ENCODE measurements around the gene PLAC8. TPM values are rescaled to one million over a fixed set of nuclear protein-coding genes. Genes with fewer than 3 reads are reported as not detected.

PLAC8 gene
- total RNA-seq, 1 donor from 2014 or later, result not detected

- TF ChIP-seq, protein P1, sequence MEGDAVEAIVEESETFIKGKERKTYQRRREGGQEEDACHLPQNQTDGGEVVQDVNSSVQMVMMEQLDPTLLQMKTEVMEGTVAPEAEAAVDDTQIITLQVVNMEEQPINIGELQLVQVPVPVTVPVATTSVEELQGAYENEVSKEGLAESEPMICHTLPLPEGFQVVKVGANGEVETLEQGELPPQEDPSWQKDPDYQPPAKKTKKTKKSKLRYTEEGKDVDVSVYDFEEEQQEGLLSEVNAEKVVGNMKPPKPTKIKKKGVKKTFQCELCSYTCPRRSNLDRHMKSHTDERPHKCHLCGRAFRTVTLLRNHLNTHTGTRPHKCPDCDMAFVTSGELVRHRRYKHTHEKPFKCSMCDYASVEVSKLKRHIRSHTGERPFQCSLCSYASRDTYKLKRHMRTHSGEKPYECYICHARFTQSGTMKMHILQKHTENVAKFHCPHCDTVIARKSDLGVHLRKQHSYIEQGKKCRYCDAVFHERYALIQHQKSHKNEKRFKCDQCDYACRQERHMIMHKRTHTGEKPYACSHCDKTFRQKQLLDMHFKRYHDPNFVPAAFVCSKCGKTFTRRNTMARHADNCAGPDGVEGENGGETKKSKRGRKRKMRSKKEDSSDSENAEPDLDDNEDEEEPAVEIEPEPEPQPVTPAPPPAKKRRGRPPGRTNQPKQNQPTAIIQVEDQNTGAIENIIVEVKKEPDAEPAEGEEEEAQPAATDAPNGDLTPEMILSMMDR (IDR thresholded peaks at IDR 0.05), result no peak
- TF ChIP-seq POLR2AphosphoS5 (IDR thresholded peaks at IDR 0.05; ENCODE audit: insufficient read depth in 1 of 2, low read depth in 1 of 2) (no peak), POLR2A (IDR thresholded peaks at IDR 0.05) (no peak)
- H3K9me3 ChIP-seq, result no peaks in the 10 kb centered on the region
- no peak overlapping the region for H3K4me3 ChIP-seq
- H3K27me3 ChIP-seq, result no peaks in the 10 kb centered on the region
- H3K4me1 ChIP-seq, result no peaks in the 10 kb centered on the region
- no peaks in the 10 kb centered on the region for H3K36me3 ChIP-seq
- no peak overlapping the region for H3K27ac ChIP-seq
- no peak for DNase-seq (ENCODE audit: extremely low spot score in 2 of 2)
- intact Hi-C loops (cut with DNase I), result no loop called here
Observed at GRCh38 chr4:83118869-83119268, 4.3 kb upstream of the PLAC8 start.

GRCh38 chr4:83115656-83116285 is 1.2 kb upstream of the PLAC8 start:
- intact Hi-C loops (cut with DNase I), result no loop called here
- Histone ChIP-seq H3K9me3 (no peaks in the 10 kb centered on the region), H3K27ac (no peak overlapping the region), H3K27me3 (no peaks in the 10 kb centered on the region), H3K4me1 (no peaks in the 10 kb centered on the region), H3K36me3 (no peaks in the 10 kb centered on the region), H3K4me3 (no peak overlapping the region)
- no peak for DNase-seq (ENCODE audit: extremely low spot score in 2 of 2)
- TF ChIP-seq POLR2AphosphoS5 (IDR thresholded peaks at IDR 0.05; ENCODE audit: insufficient read depth in 1 of 2, low read depth in 1 of 2) (no peak), POLR2A (IDR thresholded peaks at IDR 0.05) (no peak)
- TF ChIP-seq, protein P1 (IDR thresholded peaks at IDR 0.05), result no peak

DNA sequence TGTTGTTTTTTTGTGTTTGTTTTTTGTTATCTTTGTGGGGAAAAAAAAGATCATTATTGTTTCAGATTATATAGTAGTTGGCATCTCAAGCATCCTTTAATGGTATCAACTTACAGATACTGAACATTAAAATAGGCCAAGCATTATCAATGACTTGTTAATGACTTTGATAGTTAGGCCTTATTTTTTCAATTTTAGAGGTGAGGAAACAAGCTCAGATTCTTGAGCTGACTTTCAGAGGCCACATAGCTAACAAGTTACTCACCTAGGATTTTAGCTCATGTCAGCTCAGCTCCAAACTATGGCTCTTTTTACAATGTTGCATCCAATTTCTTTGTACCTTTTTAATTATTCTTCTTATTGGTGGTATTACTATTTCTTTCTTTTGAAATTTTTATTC is 471 bp upstream of the PLAC8 start:
- no peak overlapping the region for H3K27ac ChIP-seq
- no peaks in the 10 kb centered on the region for H3K9me3 ChIP-seq
- no peaks in the 10 kb centered on the region for H3K4me1 ChIP-seq

DNA sequence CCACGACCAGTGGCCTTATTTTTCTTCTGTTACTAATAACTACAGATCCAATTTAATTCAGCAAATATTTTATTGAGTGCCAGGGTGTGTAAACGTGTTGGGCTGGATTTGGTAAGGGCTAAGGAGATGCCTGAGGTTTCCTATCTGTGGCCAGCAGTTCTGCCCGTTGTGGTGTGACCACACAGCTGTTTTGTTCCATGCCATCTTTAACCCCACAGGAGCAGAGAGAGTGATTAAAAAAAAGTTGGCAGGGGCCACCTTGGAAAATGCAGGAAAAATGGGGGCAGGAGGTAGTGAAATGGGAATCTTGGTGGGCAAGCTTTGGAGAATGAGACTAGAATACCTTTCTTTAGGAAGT is 1.1 kb downstream of the PLAC8 start:
- Histone ChIP-seq H3K4me1 (peaks cover 7% of the 10 kb centered on the region), H3K27ac (no peak overlapping the region), H3K9me3 (no peaks in the 10 kb centered on the region), H3K36me3 (no peaks in the 10 kb centered on the region), H3K4me3 (no peak overlapping the region), H3K27me3 (no peaks in the 10 kb centered on the region)
- DNase-seq (ENCODE audit: extremely low spot score in 2 of 2), result no peak
- TF ChIP-seq POLR2A (IDR thresholded peaks at IDR 0.05) (no peak), POLR2AphosphoS5 (IDR thresholded peaks at IDR 0.05; ENCODE audit: insufficient read depth in 1 of 2, low read depth in 1 of 2) (no peak)
- TF ChIP-seq, protein P1 (IDR thresholded peaks at IDR 0.05), result no peak
- intact Hi-C loops (cut with DNase I), result no loop called here

More for the DNA sequence above, 471 bp upstream of the PLAC8 start:
- Histone ChIP-seq H3K4me3 (no peak overlapping the region), H3K36me3 (no peaks in the 10 kb centered on the region), H3K27me3 (no peaks in the 10 kb centered on the region)
- no peak for DNase-seq (ENCODE audit: extremely low spot score in 2 of 2)
- intact Hi-C loops (cut with DNase I), result no loop called here
- no peak for TF ChIP-seq POLR2A (IDR thresholded peaks at IDR 0.05)
- TF ChIP-seq, protein P1 (IDR thresholded peaks at IDR 0.05), result no peak
- no peak for TF ChIP-seq POLR2AphosphoS5 (IDR thresholded peaks at IDR 0.05; ENCODE audit: insufficient read depth in 1 of 2, low read depth in 1 of 2)

GRCh38 chr4:83112678-83113428 is 1.7 kb downstream of the PLAC8 start:
- Histone ChIP-seq H3K9me3 (no peaks in the 10 kb centered on the region), H3K36me3 (no peaks in the 10 kb centered on the region), H3K4me3 (no peak overlapping the region), H3K27me3 (no peaks in the 10 kb centered on the region), H3K27ac (no peak overlapping the region), H3K4me1 (peaks cover 7% of the 10 kb centered on the region)
- no peak for TF ChIP-seq POLR2AphosphoS5 (IDR thresholded peaks at IDR 0.05; ENCODE audit: insufficient read depth in 1 of 2, low read depth in 1 of 2)
- TF ChIP-seq POLR2A (IDR thresholded peaks at IDR 0.05), result no peak
- TF ChIP-seq, protein P1 (IDR thresholded peaks at IDR 0.05), result no peak
- intact Hi-C loops (cut with DNase I), result no loop called here
- no peak for DNase-seq (ENCODE audit: extremely low spot score in 2 of 2)
